Measurements from ENCODE around the gene PALM2AKAP2.

The PALM2AKAP2 gene

GRCh38 chr9:109779711-109780452, at the start of gene PALM2AKAP2:
Gene PALM2AKAP2, plus strand, starts transcription at chr9:109780198. Its CDS starts 291 bp downstream, at chr9:109780489.
- peak; percentile 89 for ATAC-seq
- TF ChIP-seq ZNF70 (CRISPR knock-in tag; IDR thresholded peaks at IDR 0.05) = no peak
- TF ChIP-seq TOX (CRISPR knock-in tag; IDR thresholded peaks at IDR 0.05; ENCODE audit: borderline replicate concordance) = no peak
- TF ChIP-seq BACH2 (CRISPR knock-in tag; IDR thresholded peaks at IDR 0.05; ENCODE audit: borderline replicate concordance) = no peak
- TF ChIP-seq ZFP3 (CRISPR knock-in tag; IDR thresholded peaks at IDR 0.05) = 0 out of 2 replicates have a peak, but pooled peaks have one; percentile 22

GRCh38 chr9:109730228-109730627, 49.8 kb upstream of the PALM2AKAP2 start:
- ATAC-seq = no peak

GRCh38 chr9:109733690-109734089, 46.3 kb upstream of the PALM2AKAP2 start:
- TF ChIP-seq PATZ1 (CRISPR knock-in tag; IDR thresholded peaks at IDR 0.05; ENCODE audit: borderline replicate concordance) = no peak
- TF ChIP-seq ESRRG (CRISPR knock-in tag; IDR thresholded peaks at IDR 0.05) = no peak
- no peak for TF ChIP-seq ZNF565 (CRISPR knock-in tag; conservative IDR thresholded peaks at IDR 0.05; ENCODE audit: low read depth)
- TF ChIP-seq RARB (CRISPR knock-in tag; IDR thresholded peaks at IDR 0.05) = no peak
- no peak for TF ChIP-seq ISL1 (CRISPR knock-in tag; IDR thresholded peaks at IDR 0.05)
- no peak for TF ChIP-seq BACH2 (CRISPR knock-in tag; IDR thresholded peaks at IDR 0.05; ENCODE audit: borderline replicate concordance)
- no peak for TF ChIP-seq TSHZ2 (CRISPR knock-in tag; IDR thresholded peaks at IDR 0.05)
- TF ChIP-seq PPARA (CRISPR knock-in tag; IDR thresholded peaks at IDR 0.05; ENCODE audit: borderline replicate concordance) = no peak
- TF ChIP-seq TCF4 (CRISPR knock-in tag; IDR thresholded peaks at IDR 0.05; ENCODE audit: borderline replicate concordance) = no peak
- TF ChIP-seq CSDC2 (CRISPR knock-in tag; IDR thresholded peaks at IDR 0.05) = no peak
- TF ChIP-seq ZC3H10 (CRISPR knock-in tag; IDR thresholded peaks at IDR 0.05) = no peak
- no peak for TF ChIP-seq ZFP3 (CRISPR knock-in tag; IDR thresholded peaks at IDR 0.05)
- no peak for TF ChIP-seq GLIS3 (CRISPR knock-in tag; IDR thresholded peaks at IDR 0.05)
- TF ChIP-seq ZFP30 (CRISPR knock-in tag; IDR thresholded peaks at IDR 0.05) = no peak
- no peak for TF ChIP-seq TOX (CRISPR knock-in tag; IDR thresholded peaks at IDR 0.05; ENCODE audit: borderline replicate concordance)
- no peak for TF ChIP-seq ZNF8 (CRISPR knock-in tag; IDR thresholded peaks at IDR 0.05)
- TF ChIP-seq OSR1 (CRISPR knock-in tag; IDR thresholded peaks at IDR 0.05) = no peak
- TF ChIP-seq SNAI2 (CRISPR knock-in tag; IDR thresholded peaks at IDR 0.05) = no peak

More at GRCh38 chr9:109730228-109730627, 49.8 kb upstream of the PALM2AKAP2 start:
- no peak for TF ChIP-seq ZNF70 (CRISPR knock-in tag; IDR thresholded peaks at IDR 0.05)
- no peak for TF ChIP-seq RARB (CRISPR knock-in tag; IDR thresholded peaks at IDR 0.05)
- no peak for TF ChIP-seq ZFP30 (CRISPR knock-in tag; IDR thresholded peaks at IDR 0.05)
- TF ChIP-seq PPARA (CRISPR knock-in tag; IDR thresholded peaks at IDR 0.05; ENCODE audit: borderline replicate concordance) = no peak
- TF ChIP-seq TSHZ2 (CRISPR knock-in tag; IDR thresholded peaks at IDR 0.05) = no peak
- no peak for TF ChIP-seq ZNF8 (CRISPR knock-in tag; IDR thresholded peaks at IDR 0.05)
- no peak for TF ChIP-seq ARNTL (CRISPR knock-in tag; IDR thresholded peaks at IDR 0.05; ENCODE audit: borderline replicate concordance, low read depth)
- no peak for TF ChIP-seq TOX (CRISPR knock-in tag; IDR thresholded peaks at IDR 0.05; ENCODE audit: borderline replicate concordance)
- no peak for TF ChIP-seq SNAI2 (CRISPR knock-in tag; IDR thresholded peaks at IDR 0.05)

GRCh38 chr9:109734814-109735213, 45.2 kb upstream of the PALM2AKAP2 start:
- ATAC-seq = no peak
- TF ChIP-seq ZNF565 (CRISPR knock-in tag; conservative IDR thresholded peaks at IDR 0.05; ENCODE audit: low read depth) (no peak), ISL1 (CRISPR knock-in tag; IDR thresholded peaks at IDR 0.05) (no peak), RARB (CRISPR knock-in tag; IDR thresholded peaks at IDR 0.05) (no peak), ZNF70 (CRISPR knock-in tag; IDR thresholded peaks at IDR 0.05) (no peak), ZFP3 (CRISPR knock-in tag; IDR thresholded peaks at IDR 0.05) (no peak), POU6F1 (CRISPR knock-in tag; IDR thresholded peaks at IDR 0.05; ENCODE audit: borderline replicate concordance, low read depth) (no peak), TOX (CRISPR knock-in tag; IDR thresholded peaks at IDR 0.05; ENCODE audit: borderline replicate concordance) (no peak), BACH2 (CRISPR knock-in tag; IDR thresholded peaks at IDR 0.05; ENCODE audit: borderline replicate concordance) (no peak), PATZ1 (CRISPR knock-in tag; IDR thresholded peaks at IDR 0.05; ENCODE audit: borderline replicate concordance) (no peak)

More at GRCh38 chr9:109733690-109734089, 46.3 kb upstream of the PALM2AKAP2 start:
- no peak for ATAC-seq

Data from SK-N-SH treated with all-trans-retinoic acid at 6 μM for 48 hours (cell line).